GM03348 (cell line): ENCODE measurements around the gene ING5.

Experiments used
- DNase-seq: peaks from one replicate; pipeline ENCODE4 v3.0.0; 2012; ENCODE audit warnings: low spot score

The ING5 gene

GRCh38 chr2:241760301-241760771, 58.5 kb downstream of the ING5 start:
- no peak for DNase-seq

GRCh38 chr2:241762321-241762932, 60.6 kb downstream of the ING5 start:
- no peak for DNase-seq

DNA sequence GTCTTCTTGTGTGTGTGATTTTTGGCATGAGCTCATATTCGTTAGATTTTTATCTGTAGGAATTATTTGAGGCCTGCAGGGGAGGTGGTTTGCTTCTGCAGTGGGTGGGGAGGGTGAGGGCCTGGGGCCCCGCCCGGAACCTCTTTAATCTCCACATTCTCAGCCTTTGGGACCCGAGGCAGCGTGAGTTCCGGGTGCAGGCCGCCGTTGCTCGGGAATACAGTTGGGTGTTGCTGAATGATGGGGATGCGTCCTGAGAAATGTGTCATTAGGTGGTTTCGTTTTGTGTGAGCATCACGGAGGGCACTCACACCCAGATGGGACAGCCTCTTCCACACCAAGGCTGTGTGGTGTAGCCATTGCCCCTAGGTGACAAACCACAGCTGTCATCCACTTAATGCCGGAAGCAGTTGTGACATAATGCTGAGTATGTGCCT, 61.1 kb downstream of the ING5 start:
- DNase-seq = no peak

DNA sequence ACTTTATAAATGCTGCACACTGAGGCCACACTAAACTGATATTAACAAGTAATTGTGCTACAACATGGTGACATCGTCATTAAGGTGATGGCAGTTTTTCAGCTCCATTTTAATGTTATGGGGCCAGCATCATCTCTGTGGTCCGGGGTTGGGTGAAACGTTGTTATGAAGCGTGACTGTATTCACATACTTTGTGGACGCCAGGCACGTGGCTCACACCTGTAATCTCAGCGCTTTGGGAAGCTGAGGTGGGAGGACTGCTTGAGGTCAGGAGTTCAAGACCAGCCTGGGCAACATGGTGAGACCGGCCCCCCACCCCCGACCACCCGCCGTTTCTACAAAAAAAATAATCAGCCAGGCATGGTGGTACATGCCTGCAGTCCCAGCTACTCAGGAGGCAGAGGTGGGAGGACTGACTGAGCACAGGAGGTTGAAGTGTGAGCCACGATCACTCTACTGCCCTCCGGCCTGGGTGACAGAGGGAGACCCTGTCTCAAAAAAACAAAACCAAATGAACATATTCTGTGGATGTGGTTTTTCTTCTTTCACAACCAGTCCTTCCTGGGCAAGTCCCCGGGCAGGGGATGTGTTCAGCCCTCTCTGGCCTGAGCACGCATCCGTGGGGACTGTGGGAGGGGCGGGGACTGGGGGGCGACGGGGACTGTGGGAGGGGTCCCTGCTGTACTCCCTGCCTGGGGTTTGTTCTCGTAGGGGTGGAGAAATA, 61.9 kb downstream of the ING5 start:
- no peak for DNase-seq

DNA sequence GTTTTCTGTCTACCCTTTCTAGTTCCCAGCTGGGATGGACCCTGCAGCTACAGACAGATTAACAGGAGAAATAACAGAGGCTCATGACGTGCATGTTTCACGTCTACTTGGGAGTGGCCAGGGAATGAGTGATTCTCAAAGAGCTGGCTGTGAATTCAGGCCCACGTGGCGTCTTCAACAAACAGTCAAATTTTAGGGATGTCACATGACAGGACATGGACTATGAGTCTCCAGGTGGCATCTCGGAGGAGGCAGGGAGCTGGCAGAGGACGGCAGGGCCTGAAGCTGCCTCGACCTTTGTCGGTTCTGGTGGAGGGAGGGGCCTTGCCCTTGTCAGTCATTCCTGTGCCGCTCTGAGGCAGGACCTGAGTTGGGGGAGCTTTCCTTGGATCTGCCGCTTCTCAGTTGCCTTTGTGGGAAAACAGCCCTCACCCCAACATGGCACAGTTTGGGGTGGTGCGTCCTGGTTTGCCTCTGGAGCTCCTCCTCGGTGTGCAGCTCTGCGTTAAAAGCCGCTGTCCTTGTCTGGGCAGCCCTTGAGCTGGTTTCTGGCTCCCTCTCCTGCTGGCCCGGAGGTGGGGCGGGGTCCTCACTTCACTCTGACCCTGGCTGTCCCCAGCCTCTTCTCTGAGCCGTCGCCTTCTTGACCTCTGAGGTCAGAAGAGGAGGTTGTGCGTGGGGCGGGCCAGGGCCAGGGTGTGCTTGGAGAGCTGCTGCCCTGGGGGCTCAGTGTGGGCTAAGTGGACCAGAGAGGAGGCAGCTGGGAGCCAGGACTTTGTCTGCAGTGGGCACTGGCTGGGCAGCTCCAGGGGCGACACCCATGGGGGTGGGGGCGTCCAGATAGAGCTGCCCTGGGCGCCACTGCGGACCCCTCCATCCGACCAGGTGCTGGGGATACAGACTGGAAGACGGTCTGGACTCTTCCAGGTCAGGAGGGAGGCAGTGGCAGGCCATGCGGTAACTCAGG, 62.7 kb downstream of the ING5 start:
- no peak for DNase-seq

- peak; percentile 6 for DNase-seq
These were observed 65.8 kb downstream of the ING5 start for GRCh38 chr2:241767464-241768250.

GRCh38 chr2:241768251-241768711, 66.4 kb downstream of the ING5 start:
- DNase-seq = no peak

DNA sequence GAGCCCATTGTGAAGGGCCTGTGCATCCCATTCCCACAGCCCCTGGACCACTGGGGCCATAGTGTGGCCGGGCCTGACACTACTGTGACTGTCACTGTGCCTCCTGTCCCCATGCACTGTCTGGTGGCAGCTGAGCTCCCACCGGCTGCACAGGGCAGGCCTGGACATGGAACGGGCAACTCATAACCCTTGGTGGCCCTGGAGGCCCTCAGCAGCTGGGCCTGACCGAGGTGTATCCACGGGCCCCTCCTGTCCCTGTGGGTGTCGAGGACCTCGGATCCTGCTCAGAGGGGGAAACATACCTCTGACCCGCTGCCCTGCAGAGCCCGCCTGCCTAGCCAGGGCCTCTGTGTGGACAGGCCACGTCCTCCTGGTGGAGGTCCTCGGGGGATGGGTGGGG, 67.0 kb downstream of the ING5 start:
- no peak for DNase-seq

DNA sequence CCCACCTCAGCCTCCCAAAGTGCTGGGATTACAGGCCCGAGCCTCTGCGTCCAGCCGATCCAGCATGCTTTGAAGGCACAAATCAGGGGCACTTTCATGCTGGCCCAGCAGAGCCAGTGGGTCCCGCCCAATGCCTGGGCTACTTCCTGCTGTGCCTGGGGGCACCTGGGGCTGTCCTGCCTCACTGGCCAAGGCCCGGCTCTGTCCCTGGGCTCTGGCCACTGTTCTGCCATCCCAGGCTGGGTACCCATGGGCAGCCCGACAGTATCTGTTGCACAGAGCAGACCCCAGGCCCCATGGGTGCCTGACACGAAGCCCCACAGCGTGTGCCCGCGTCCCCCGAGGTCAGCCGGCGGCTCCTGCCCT, 68.0 kb downstream of the ING5 start:
- DNase-seq = no peak

GRCh38 chr2:241770185-241770935, 68.5 kb downstream of the ING5 start:
- peak; percentile 4 for DNase-seq

- DNase-seq = no peak
These were observed 69.1 kb downstream of the ING5 start for GRCh38 chr2:241770936-241771285.

GRCh38 chr2:241771286-241772062, 69.6 kb downstream of the ING5 start:
- peak; percentile 64 for DNase-seq

- DNase-seq = no peak
These were observed 70.2 kb downstream of the ING5 start for GRCh38 chr2:241772063-241772499.

GRCh38 chr2:241773511-241774418, 71.9 kb downstream of the ING5 start:
- peak; percentile 9 for DNase-seq

- peak; percentile 90 for DNase-seq
These were observed 72.8 kb downstream of the ING5 start for GRCh38 chr2:241774419-241775222.

DNA sequence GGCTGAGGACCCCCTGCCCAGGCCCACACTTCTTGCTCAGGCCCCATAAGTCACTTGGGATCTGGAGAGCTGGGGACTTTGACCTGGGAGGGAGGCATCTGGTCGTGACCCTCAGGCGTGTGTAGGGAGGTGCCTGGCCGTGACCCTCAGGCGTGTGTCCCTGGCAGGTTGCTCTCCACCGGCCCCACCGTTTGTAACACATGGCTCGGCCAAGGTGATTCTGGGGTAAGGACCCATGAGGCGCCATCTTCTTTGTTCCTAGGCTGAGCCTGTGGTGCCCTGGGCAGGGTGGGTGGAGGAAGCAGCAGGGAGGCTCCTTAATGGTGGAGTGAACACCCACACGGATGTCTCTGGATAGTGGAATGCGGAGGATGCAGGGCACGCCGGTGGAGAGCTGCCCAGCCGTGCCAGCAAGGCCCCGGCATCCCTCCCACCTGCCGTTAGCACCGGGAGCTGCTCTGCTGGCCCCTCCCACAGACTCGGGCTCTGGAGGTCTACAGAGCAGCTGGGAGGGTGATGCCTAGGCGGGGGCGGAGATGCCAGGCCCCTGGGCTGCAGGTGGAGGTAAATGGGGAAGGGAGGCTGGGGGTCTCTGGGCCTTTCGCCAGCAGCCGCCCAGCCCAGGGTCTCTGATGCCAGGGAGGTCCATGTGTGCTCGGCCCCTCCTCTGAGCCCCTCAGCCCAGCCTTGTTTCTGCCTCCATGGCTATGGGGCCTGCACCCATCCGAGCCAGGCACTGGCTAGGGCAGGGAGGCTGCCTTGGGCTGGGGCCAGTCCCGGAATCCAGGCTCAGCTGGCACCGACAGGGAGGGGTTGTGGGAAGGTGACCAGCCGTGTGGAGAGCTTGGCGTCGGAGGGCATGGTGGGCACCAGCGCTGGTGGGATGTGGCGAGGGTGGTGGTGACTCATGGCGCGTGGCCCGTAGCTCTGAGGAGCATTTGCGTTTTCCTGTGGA, 73.7 kb downstream of the ING5 start:
- DNase-seq = peak; percentile 21
